HEK293 (cell line): Measurements from ENCODE around the gene SLC7A14.

Experiments
- CTCF ChIP-seq: fragments of 450-650 bp; formaldehyde crosslinking; IDR thresholded peaks from 2 replicates; pipeline ENCODE4 v1.5.1; 2016; ENCODE audit warnings: missing biosample characterization, missing genetic modification characterization
- ZNF16 ChIP-seq: fragments of 450-650 bp; formaldehyde crosslinking; IDR thresholded peaks from 2 replicates; pipeline ENCODE4 v1.5.1; 2016; ENCODE audit warnings: low read depth, missing biosample characterization, missing genetic modification characterization
- ZNF174 ChIP-seq: fragments of 450-650 bp; formaldehyde crosslinking; IDR thresholded peaks from 2 replicates; pipeline ENCODE4 v1.5.0; 2017; ENCODE audit warnings: missing biosample characterization, mild to moderate bottlenecking, missing genetic modification characterization
- ZNF23 ChIP-seq: fragments of 450-650 bp; formaldehyde crosslinking; IDR thresholded peaks from 2 replicates; pipeline ENCODE4 v1.5.1; 2016; ENCODE audit warnings: missing biosample characterization, missing genetic modification characterization, borderline replicate concordance
- ZNF274 ChIP-seq, 2 experiments: fragments of 200-500 bp in 1 of 2; fragments of 450-650 bp in 1 of 2; sonication (Bioruptor generic) in 1 of 2; formaldehyde crosslinking in 1 of 2; IDR thresholded peaks; 2 replicates each; pipeline versions ENCODE4 v1.5.1 to v1.6.1; 2014 to 2016; ENCODE audit warnings: borderline replicate concordance in 1 of 2, inconsistent platforms in 1 of 2, low read length in 1 of 2, missing biosample characterization in 1 of 2, missing genetic modification characterization in 1 of 2
- ZNF701 ChIP-seq: fragments of 450-650 bp; formaldehyde crosslinking; IDR thresholded peaks from 2 replicates; pipeline ENCODE4 v1.5.1; 2016; ENCODE audit warnings: missing biosample characterization, missing genetic modification characterization
- TF ChIP-seq, protein P1 (sequence below): sonication (generic); formaldehyde crosslinking; IDR thresholded peaks from 2 replicates; pipeline ENCODE4 v1.8.1; 2022; ENCODE audit warnings: mild to moderate bottlenecking, moderate library complexity, missing genetic modification reagents
- TF ChIP-seq, protein P2 (sequence below): fragments of 450-650 bp; formaldehyde crosslinking; IDR thresholded peaks from 2 replicates; pipeline ENCODE4 v1.5.1; 2016; ENCODE audit warnings: missing biosample characterization, missing genetic modification characterization

GRCh38 chr3:170634663-170635384 is 48.9 kb upstream of the SLC7A14 start:
- TF ChIP-seq, protein P1, sequence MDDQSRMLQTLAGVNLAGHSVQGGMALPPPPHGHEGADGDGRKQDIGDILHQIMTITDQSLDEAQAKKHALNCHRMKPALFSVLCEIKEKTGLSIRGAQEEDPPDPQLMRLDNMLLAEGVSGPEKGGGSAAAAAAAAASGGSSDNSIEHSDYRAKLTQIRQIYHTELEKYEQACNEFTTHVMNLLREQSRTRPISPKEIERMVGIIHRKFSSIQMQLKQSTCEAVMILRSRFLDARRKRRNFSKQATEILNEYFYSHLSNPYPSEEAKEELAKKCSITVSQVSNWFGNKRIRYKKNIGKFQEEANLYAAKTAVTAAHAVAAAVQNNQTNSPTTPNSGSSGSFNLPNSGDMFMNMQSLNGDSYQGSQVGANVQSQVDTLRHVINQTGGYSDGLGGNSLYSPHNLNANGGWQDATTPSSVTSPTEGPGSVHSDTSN (CRISPR knock-in tag) = no peak
- TF ChIP-seq ZNF274 (IDR thresholded peaks at IDR 0.05; ENCODE audit: low read length) = no peak
- no peak for TF ChIP-seq ZNF274 (tag by site-specific recombination; IDR thresholded peaks at IDR 0.05; ENCODE audit: borderline replicate concordance)
- no peak for TF ChIP-seq ZNF16 (tag by site-specific recombination)
- TF ChIP-seq, protein P2, sequence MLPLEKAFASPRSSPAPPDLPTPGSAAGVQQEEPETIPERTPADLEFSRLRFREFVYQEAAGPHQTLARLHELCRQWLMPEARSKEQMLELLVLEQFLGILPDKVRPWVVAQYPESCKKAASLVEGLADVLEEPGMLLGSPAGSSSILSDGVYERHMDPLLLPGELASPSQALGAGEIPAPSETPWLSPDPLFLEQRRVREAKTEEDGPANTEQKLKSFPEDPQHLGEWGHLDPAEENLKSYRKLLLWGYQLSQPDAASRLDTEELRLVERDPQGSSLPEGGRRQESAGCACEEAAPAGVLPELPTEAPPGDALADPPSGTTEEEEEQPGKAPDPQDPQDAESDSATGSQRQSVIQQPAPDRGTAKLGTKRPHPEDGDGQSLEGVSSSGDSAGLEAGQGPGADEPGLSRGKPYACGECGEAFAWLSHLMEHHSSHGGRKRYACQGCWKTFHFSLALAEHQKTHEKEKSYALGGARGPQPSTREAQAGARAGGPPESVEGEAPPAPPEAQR (tag by site-specific recombination) = no peak
- no peak for TF ChIP-seq CTCF (tag by site-specific recombination)
- TF ChIP-seq ZNF701 (tag by site-specific recombination) = no peak
- no peak for TF ChIP-seq ZNF23
- TF ChIP-seq ZNF174 = no peak
